PC-3 (cell line): Measurements from ENCODE around the gene IKBIP. TPM values are rescaled to one million over a fixed set of nuclear protein-coding genes. Genes with fewer than 3 reads are reported as not detected.

Experiments
- ATAC-seq: fragments of 200-7000 bp; cut with Tn5 transposase; 2 replicates; pipeline ENCODE4 v1.9.1; 2020; ENCODE audit warnings: mild to moderate bottlenecking, moderate library complexity
- BruUV-seq: library from RNA; stranded (reverse); fragments of 400-500 nt; replicated peaks from 2 replicates; lab custom pipeline; 2021; lab: Mats Ljungman, UMichigan
- CTCF ChIA-PET: fragments of 300-600 bp; sonication (Branson Sonifier 250); formaldehyde crosslinking; loops from one replicate; lab custom pipeline; 2022; ENCODE audit warnings: antibody characterized with exemption; lab: Charles Lee
- POLR2A ChIA-PET: fragments of 300-600 bp; sonication (Branson Sonifier 250); formaldehyde crosslinking; loops from one replicate; lab custom pipeline; 2022; ENCODE audit warnings: antibody characterized with exemption; ENCODE audit not compliant: unreplicated experiment; lab: Charles Lee
- DNase-seq: peaks from one replicate; pipeline ENCODE4 v3.0.0-alpha.2; 2015
- H2AFZ ChIP-seq: fragments of 300-600 bp; sonication (generic); 2 replicates; pipeline ENCODE4 v1.6.0; 2016; ENCODE audit warnings: antibody characterized with exemption, low read length
- H3F3A ChIP-seq: fragments of 300-600 bp; sonication (generic); one replicate; pipeline ENCODE4 v1.6.0; 2017; ENCODE audit warnings: antibody characterized with exemption, low read length, control low read depth, mild to moderate bottlenecking; ENCODE audit not compliant: unreplicated experiment
- H3K27ac ChIP-seq: fragments of 300-600 bp; sonication (generic); 2 replicates; pipeline ENCODE4 v1.5.1; 2016; ENCODE audit warnings: mild to moderate bottlenecking, low read length
- H3K27me3 ChIP-seq: fragments of 300-600 bp; sonication (generic); 2 replicates; pipeline ENCODE4 v1.6.1; 2016; ENCODE audit warnings: low read length, mixed read lengths
- H3K36me3 ChIP-seq: fragments of 300-600 bp; sonication (generic); 2 replicates; pipeline ENCODE4 v1.6.1; 2016; ENCODE audit warnings: low read depth, mixed run types, low read length, mixed read lengths
- H3K4me1 ChIP-seq: fragments of 300-600 bp; sonication (generic); 2 replicates; pipeline ENCODE4 v1.5.1; 2016; ENCODE audit warnings: low read length; ENCODE audit not compliant: insufficient read depth
- H3K4me2 ChIP-seq: fragments of 300-600 bp; sonication (generic); 2 replicates; pipeline ENCODE4 v1.6.0; 2016; ENCODE audit warnings: low read length
- H3K4me3 ChIP-seq: fragments of 300-600 bp; sonication (generic); 2 replicates; pipeline ENCODE4 v1.5.1; 2016; ENCODE audit warnings: mild to moderate bottlenecking, low read length, mixed read lengths
- H3K79me2 ChIP-seq: fragments of 300-600 bp; sonication (generic); 2 replicates; pipeline ENCODE4 v1.6.1; 2017; ENCODE audit warnings: low read length, mixed read lengths
- H3K9ac ChIP-seq: fragments of 300-600 bp; sonication (generic); 2 replicates; pipeline ENCODE4 v1.6.0; 2016; ENCODE audit warnings: mild to moderate bottlenecking, low read length
- H3K9me2 ChIP-seq: fragments of 300-600 bp; sonication (generic); replicated peaks from 2 replicates; pipeline ENCODE4 v1.6.1; 2016; ENCODE audit warnings: mixed run types, low read length, mixed read lengths
- H3K9me3 ChIP-seq: fragments of 300-600 bp; sonication (generic); 2 replicates; pipeline ENCODE4 v1.6.1; 2016; ENCODE audit warnings: low read length, mixed read lengths
- H4K20me1 ChIP-seq: fragments of 300-600 bp; sonication (generic); 2 replicates; pipeline ENCODE4 v1.6.1; 2016; ENCODE audit warnings: low read length, mixed read lengths
- EZH2 ChIP-seq: fragments of 300-600 bp; sonication (generic); IDR thresholded peaks from one replicate; pipeline ENCODE4 v1.6.1; 2017; ENCODE audit warnings: antibody characterized with exemption, mild to moderate bottlenecking, low read length; ENCODE audit not compliant: unreplicated experiment
- EZH2phosphoT487 ChIP-seq: fragments of 300-600 bp; sonication (generic); IDR thresholded peaks from 2 replicates; pipeline ENCODE4 v1.6.1; 2018; ENCODE audit warnings: mild to moderate bottlenecking, antibody characterized with exemption, low read length, borderline replicate concordance
- intact Hi-C: fragments of 100-400 bp; cut with micrococcal nuclease; formaldehyde crosslinking; loops from 2 replicates; pipeline ENCODE4 v1.9.0; 2023
- total RNA-seq: library from RNA; depleted of rRNA; stranded (reverse); fragments of >200 nt; gene quantifications from 2 replicates; pipeline ENCODE4 v1.2.3, GENCODE V29; 2014
- TF ChIP-seq, protein P1 (sequence below): fragments of 300-600 bp; sonication (generic); conservative IDR thresholded peaks from 2 replicates; pipeline ENCODE4 v1.5.1; 2017; ENCODE audit warnings: antibody characterized with exemption, low read depth, mild to moderate bottlenecking, low read length

IKBIP gene
- total RNA-seq, 1 experiment from 2014 or later: 11.1 TPM

DNA sequence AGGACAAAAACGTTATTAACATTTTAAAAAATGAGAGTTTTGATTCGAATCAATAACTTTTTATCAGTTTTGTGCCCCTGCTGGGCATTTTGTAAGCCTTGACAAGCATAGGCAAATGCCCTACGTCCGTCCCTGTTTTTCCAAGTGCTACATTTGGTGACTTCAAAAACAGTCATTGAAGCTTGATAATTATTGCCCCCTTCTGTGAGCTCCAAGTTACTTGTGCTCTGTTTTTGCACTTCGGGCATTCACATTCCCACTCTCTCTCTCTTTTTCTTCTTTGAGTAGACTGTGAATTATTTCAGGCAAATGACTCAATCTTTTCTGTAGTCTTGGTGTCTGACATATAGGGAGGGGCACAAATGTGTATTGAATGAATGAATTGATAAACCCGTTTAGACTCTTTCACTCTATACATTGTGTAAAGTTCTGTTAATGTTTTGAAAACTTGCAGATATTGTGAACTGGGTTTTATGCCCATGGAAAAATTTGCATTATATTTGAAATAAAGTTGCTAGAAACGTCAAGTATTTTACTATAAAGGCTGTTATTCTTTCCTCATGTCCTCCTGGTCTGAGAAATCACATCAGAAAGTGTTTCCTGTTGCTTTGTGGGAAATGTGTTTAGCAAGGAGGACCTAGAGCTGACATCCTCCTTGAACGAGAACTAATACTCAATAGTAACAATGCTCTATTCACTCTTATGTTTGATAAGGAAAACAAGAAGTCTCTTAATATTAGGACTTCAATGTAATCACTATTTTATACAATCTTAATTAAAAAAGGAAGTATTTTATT is 1.9 kb upstream of the IKBIP start:
- Histone ChIP-seq H3K27ac (no peak overlapping the region), H3K27me3 (no peaks in the 10 kb centered on the region), H3K9me2 (no peaks in the 10 kb centered on the region), H4K20me1 (no peaks in the 10 kb centered on the region), H3F3A (no peaks in the 10 kb centered on the region), H2AFZ (peak overlapping the region; percentile 98), H3K79me2 (peaks cover 44% of the 10 kb centered on the region), H3K4me3 (peak overlapping the region; percentile 88), H3K9ac (peak overlapping the region; percentile 68), H3K9me3 (no peaks in the 10 kb centered on the region), H3K4me2 (peak overlapping the region; percentile 81), H3K4me1 (peaks cover 6% of the 10 kb centered on the region), H3K36me3 (peaks cover 3% of the 10 kb centered on the region; the same call in 1 of the 2 replicates)
- ChIA-PET POLR2A (interaction anchor here (0.6 kb wide), 1 partner anchor 53 kb away, joined by 3 read pairs; no protein-coding TSS in a partner anchor), CTCF (interaction anchor here (1.0 kb wide), 1 partner anchor 40 kb away, joined by 4 read pairs; no protein-coding TSS in a partner anchor)
- ATAC-seq (no peak), DNase-seq (peak; percentile 40)
- intact Hi-C loops: loop anchor here (2.0 kb wide), 1 partner anchor 230 kb away; no protein-coding TSS in a partner anchor
- no TSS peak for BruUV-seq
- TF ChIP-seq EZH2 (no peak), EZH2phosphoT487 (no peak)
- TF ChIP-seq, protein P1, sequence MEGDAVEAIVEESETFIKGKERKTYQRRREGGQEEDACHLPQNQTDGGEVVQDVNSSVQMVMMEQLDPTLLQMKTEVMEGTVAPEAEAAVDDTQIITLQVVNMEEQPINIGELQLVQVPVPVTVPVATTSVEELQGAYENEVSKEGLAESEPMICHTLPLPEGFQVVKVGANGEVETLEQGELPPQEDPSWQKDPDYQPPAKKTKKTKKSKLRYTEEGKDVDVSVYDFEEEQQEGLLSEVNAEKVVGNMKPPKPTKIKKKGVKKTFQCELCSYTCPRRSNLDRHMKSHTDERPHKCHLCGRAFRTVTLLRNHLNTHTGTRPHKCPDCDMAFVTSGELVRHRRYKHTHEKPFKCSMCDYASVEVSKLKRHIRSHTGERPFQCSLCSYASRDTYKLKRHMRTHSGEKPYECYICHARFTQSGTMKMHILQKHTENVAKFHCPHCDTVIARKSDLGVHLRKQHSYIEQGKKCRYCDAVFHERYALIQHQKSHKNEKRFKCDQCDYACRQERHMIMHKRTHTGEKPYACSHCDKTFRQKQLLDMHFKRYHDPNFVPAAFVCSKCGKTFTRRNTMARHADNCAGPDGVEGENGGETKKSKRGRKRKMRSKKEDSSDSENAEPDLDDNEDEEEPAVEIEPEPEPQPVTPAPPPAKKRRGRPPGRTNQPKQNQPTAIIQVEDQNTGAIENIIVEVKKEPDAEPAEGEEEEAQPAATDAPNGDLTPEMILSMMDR: peak; percentile 36

DNA sequence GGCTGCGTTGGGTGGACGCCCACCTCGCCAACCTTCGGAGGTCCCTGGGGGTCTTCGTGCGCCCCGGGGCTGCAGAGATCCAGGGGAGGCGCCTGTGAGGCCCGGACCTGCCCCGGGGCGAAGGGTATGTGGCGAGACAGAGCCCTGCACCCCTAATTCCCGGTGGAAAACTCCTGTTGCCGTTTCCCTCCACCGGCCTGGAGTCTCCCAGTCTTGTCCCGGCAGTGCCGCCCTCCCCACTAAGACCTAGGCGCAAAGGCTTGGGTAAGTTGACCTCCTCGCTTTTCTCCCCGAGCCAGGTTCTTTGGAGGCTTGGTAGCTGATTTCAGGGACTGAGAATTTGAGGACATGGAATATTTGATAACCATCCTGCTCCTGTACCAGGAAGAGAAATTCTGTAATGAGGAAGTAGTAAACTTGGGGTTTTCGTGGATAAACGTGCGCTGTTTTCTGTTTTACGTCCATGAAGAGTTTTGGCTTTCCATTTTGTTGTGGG is 1.0 kb upstream of the IKBIP start:
- ChIA-PET POLR2A (no interaction called here), CTCF (interaction anchor here (1.0 kb wide), 1 partner anchor 39 kb away, joined by 4 read pairs; no protein-coding TSS in a partner anchor)
- no peaks in the 10 kb centered on the region for H3K9me3 ChIP-seq
- H3K9me2 ChIP-seq: no peaks in the 10 kb centered on the region
- H3F3A ChIP-seq: no peaks in the 10 kb centered on the region
- H3K79me2 ChIP-seq: peaks cover 49% of the 10 kb centered on the region
- peaks cover 6% of the 10 kb centered on the region for H3K4me1 ChIP-seq
- H3K36me3 ChIP-seq: no peaks in the 10 kb centered on the region; the same call in 1 of the 2 replicates
- H4K20me1 ChIP-seq: no peaks in the 10 kb centered on the region
- peak overlapping the region; percentile 88 for H3K4me3 ChIP-seq
- H3K9ac ChIP-seq: peak overlapping the region; percentile 68
- intact Hi-C loops: loop anchor here (1.0 to 2.0 kb wide), 4 partner anchors 9 to 229 kb away; partner anchors contain the start of gene SLC25A3
- no peak overlapping the region for H3K27ac ChIP-seq
- H3K4me2 ChIP-seq: peak overlapping the region; percentile 81
- ATAC-seq: peak; percentile 4
- TF ChIP-seq EZH2: no peak
- no peak for TF ChIP-seq EZH2phosphoT487
- TF ChIP-seq, protein P1: no peak
- no peaks in the 10 kb centered on the region for H3K27me3 ChIP-seq
- DNase-seq: peak; percentile 18
- BruUV-seq: no TSS peak
- peak overlapping the region; percentile 98 for H2AFZ ChIP-seq
